Stimulated activated naive B cell treated with anti-CD40 and anti-IgM and Interleukin-4, amounts not matched to agents 10 μg/mL and 1 μg/mL and 100 μg/mL, for 72 hours (primary cell): ENCODE results near the gene CCNB1IP1.
"Not testable (repeated sequence)": the region's sequence is repeated elsewhere in the genome, so short reads cannot be mapped to it uniquely, and the experiment has no call there.

ENCODE experiments used
- ATAC-seq, 2 donors: fragments of 150-1000 bp; cut with Tn5 transposase; replicated peaks; 2 replicates each; pipeline ENCODE4 v1.10.0; 2021; ENCODE audit warnings: moderate library complexity in 1 of 2
- DNase-seq: peaks from one replicate; pipeline ENCODE4 v3.0.0; 2021
- H3K27ac Mint-ChIP-seq: one replicate; pipeline ENCODE4 v1.8.0; 2022; ENCODE audit warnings: mild to moderate bottlenecking, mixed read lengths
- H3K27me3 Mint-ChIP-seq, 2 donors: one replicate each; pipeline ENCODE4 v1.8.0; 2022; ENCODE audit warnings: mixed read lengths in 2 of 2
- H3K36me3 Mint-ChIP-seq, 2 donors: one replicate each; pipeline ENCODE4 v1.8.0; 2022; ENCODE audit warnings: mixed read lengths in 2 of 2, mild to moderate bottlenecking in 1 of 2
- H3K4me1 Mint-ChIP-seq, 2 donors: one replicate each; pipeline ENCODE4 v1.8.0; 2022; ENCODE audit warnings: mixed read lengths in 2 of 2, mild to moderate bottlenecking in 1 of 2
- H3K4me3 Mint-ChIP-seq, 2 donors: one replicate each; pipeline ENCODE4 v1.8.0; 2022; ENCODE audit warnings: mild to moderate bottlenecking in 2 of 2, mixed read lengths in 2 of 2, moderate library complexity in 1 of 2
- H3K9me3 Mint-ChIP-seq, 2 donors: one replicate each; pipeline ENCODE4 v1.8.0; 2022; ENCODE audit warnings: mixed read lengths in 2 of 2, mild to moderate bottlenecking in 1 of 2

The CCNB1IP1 gene, protein sequence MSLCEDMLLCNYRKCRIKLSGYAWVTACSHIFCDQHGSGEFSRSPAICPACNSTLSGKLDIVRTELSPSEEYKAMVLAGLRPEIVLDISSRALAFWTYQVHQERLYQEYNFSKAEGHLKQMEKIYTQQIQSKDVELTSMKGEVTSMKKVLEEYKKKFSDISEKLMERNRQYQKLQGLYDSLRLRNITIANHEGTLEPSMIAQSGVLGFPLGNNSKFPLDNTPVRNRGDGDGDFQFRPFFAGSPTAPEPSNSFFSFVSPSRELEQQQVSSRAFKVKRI

DNA sequence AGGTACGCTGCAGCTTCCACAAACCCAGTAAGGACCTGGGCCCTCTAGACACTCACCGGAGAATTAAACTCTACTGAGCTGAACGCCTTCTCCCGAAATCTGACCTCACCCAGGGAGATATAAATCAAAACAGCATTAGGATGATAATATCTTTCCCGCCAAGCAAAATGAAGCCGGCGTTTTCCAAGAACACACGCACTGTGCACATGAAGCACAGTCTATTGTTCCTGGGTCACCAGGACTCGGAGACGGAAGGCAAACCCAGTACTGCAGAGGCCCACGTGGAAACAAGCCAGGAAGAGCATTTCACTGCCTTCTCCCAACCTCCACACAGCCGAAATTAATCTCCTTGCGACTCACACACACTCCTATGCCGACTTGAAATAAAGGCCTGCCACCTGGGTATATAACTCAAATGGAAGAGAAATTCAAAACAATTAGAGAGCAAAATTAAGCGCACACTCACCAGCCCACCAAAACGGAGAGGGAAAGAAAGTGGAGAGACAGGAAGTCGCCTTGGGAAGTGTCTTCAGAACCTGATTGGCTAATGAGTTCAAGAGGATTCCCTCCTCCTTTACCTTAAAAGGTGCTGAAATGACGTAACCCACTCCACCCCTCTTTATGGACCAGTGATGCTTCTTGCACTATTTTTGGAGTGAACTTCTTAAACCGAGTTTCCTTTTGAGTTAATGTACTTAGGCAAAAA lies at the start of gene CCNB1IP1:
CCNB1IP1 (minus strand) TSS at position 492 of the 706 bp plus-strand sequence. CDS start 16,756 bp downstream, outside the sequence.
- Mint-ChIP-seq H3K9me3 (no peaks in the 10 kb centered on the region), H3K4me1 (peaks cover 17 to 37% of the 10 kb centered on the region in 2 donors), H3K36me3 (peaks cover 18 to 29% of the 10 kb centered on the region in 2 donors), H3K27ac (peak within 1 kb of the TSS; percentile 94), H3K27me3 (no peaks in the 10 kb centered on the region), H3K4me3 (peak within 1 kb of the TSS; percentile 85 to 95)
- ATAC-seq (peak; percentile 97 to 98), DNase-seq (peak; percentile 61)

DNA sequence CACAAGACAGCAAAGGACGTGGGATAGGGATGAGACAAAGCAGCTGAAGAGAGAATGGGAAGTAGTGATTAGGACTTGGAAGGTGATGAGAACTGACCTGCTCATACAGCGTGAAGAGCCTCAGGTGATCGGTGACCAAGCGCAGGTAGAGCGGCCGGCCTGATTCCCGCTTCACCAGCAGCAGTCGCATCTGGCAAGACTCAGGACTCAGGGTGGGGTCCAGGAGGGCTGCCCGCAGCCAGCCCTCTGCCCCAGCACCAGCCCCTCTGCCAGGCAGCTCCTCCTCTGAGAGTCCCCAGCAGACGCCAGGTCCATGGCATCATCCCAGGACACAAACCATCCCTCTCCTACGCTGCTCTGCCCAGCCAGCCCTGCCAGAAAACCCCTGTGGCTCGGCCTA lies 49.4 kb upstream of the CCNB1IP1 start:
- no peaks in the 10 kb centered on the region for H3K9me3 Mint-ChIP-seq
- no peak for DNase-seq
- peak overlapping the region; percentile 65 for H3K27ac Mint-ChIP-seq
- no peak for ATAC-seq
- no peaks in the 10 kb centered on the region for H3K27me3 Mint-ChIP-seq
- no peak overlapping the region for H3K4me3 Mint-ChIP-seq
- peaks cover 59 to 69% of the 10 kb centered on the region in 2 donors for H3K36me3 Mint-ChIP-seq
- peaks cover 1 to 3% of the 10 kb centered on the region in 2 donors for H3K4me1 Mint-ChIP-seq

DNA sequence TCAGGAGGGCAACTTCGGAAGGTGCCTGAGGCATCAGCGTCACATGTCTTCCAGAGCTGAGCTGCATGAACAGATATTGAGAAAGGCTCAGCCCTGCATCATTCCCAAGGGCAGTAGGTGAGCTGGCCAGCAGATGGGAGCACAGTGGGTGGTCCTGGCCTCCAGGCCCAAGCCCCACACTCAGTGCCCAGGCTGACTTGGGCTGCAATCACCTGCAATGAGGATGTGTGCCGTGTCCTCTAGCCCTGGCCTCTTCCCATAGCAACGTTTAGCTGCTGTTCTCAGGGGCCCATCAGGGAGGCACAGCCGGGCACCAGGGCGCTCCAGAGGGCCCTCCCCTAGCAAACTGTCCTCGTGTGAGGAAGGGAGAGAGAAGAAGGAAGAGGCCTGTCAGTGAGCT lies 48.3 kb upstream of the CCNB1IP1 start:
- DNase-seq (no peak), ATAC-seq (no peak)
- H3K36me3 Mint-ChIP-seq: peaks cover 58 to 72% of the 10 kb centered on the region in 2 donors
- no peaks in the 10 kb centered on the region for H3K27me3 Mint-ChIP-seq
- no peak overlapping the region for H3K4me3 Mint-ChIP-seq
- no peaks in the 10 kb centered on the region for H3K9me3 Mint-ChIP-seq
- no peak overlapping the region for H3K27ac Mint-ChIP-seq
- peaks cover 0 to 3% of the 10 kb centered on the region in 2 donors for H3K4me1 Mint-ChIP-seq

DNA sequence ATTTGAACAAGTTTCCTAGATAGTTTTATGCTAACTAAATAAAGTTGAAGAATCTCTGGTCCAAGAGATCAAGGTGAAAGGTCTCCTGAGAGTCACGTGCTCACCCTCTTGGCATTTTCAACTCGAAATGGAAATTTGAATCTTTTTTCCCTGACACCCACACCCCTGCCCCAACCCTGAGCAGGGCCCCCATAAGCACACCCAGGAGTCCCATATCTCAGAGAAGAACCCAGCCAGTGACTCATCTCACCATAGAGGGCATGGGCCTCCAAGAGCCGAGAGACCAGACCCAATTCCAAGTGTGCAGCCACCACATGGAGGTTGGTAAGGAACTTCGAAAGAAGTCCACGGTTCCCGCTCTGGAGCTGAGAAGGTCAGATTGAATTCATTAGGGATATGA lies 47.6 kb upstream of the CCNB1IP1 start:
- H3K27ac Mint-ChIP-seq: no peak overlapping the region
- DNase-seq (no peak), ATAC-seq (no peak)
- H3K36me3 Mint-ChIP-seq: peaks cover 59 to 73% of the 10 kb centered on the region in 2 donors
- H3K27me3 Mint-ChIP-seq: no peaks in the 10 kb centered on the region
- peaks cover 0 to 3% of the 10 kb centered on the region in 2 donors for H3K4me1 Mint-ChIP-seq
- no peaks in the 10 kb centered on the region for H3K9me3 Mint-ChIP-seq
- H3K4me3 Mint-ChIP-seq: no peak overlapping the region

DNA sequence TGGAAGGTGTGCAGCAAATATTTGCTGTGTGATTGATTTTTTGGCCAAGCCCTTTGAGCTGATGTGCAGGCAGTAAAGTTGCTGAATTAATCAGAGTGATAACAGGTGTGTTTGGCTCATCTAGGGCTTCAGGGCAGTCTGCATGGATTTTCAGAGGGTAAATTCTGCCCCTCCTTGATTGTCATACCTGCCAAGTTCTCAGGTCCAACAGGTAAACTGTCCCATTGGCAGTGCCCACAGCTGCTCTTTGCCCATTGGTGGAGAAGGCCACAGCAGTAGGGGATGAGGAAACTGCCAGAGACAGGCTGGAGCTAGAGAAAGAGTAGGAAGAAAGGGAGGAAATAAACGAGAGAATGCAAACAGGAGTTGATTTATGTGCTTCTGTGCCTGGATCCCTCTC lies 46.7 kb upstream of the CCNB1IP1 start:
- ATAC-seq: no peak
- Mint-ChIP-seq H3K4me3 (no peak overlapping the region), H3K36me3 (peaks cover 63 to 78% of the 10 kb centered on the region in 2 donors), H3K27me3 (no peaks in the 10 kb centered on the region), H3K4me1 (peaks cover 0 to 3% of the 10 kb centered on the region in 2 donors), H3K27ac (no peak overlapping the region), H3K9me3 (no peaks in the 10 kb centered on the region)
- no peak for DNase-seq

DNA sequence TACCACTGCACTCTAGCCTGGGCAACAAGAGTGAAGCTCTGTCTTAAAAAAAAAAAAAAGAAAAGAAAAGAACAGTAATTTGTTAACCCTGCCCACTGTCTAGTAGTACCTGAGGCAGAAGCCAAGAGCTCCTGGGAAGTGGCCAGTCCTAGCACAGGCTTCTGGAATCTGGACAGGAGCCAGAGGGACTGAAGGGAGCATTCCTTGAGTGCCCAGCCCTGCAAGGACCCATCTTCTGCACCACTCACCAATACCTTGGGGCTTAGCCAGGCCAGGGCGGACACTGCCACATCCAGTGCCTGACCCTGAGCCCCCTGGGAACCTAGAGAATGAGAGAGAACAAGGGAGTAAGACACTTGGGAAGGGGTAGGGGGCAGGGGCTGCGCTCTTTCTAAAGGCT lies 44.1 kb upstream of the CCNB1IP1 start:
- H3K36me3 Mint-ChIP-seq: peaks cover 63 to 77% of the 10 kb centered on the region in 2 donors
- H3K4me1 Mint-ChIP-seq: peaks cover 0 to 1% of the 10 kb centered on the region in 2 donors
- H3K27ac Mint-ChIP-seq: no peak overlapping the region
- no peaks in the 10 kb centered on the region for H3K9me3 Mint-ChIP-seq
- no peak overlapping the region for H3K4me3 Mint-ChIP-seq
- no peak for DNase-seq
- no peaks in the 10 kb centered on the region for H3K27me3 Mint-ChIP-seq
- ATAC-seq: no peak

DNA sequence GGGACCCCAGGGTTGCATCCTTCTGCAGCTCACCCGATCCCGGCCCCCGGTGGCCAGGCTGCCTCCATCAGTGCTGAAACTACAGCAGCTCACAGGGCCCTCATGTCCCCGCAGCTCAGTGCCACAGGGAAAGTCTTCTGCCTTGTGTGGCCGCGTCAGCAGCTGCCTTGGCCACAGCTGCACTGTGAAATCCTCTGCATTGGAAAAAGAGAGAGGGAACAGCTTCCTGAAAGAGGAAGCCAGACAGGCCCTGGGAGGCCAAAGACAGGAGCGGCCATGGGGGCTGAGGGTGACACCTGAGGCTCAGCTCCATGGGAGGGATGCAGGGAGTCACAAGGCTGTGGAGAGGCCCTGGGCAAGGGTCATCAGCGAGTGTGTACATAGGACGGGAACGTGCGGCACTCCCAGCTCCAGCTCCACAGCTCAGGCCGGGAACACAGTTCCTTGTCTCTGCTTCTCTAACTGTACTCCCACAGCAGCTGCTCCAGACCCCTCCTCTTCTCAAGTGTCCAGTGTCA lies 43.1 kb upstream of the CCNB1IP1 start:
- H3K36me3 Mint-ChIP-seq: peaks cover 59 to 83% of the 10 kb centered on the region in 2 donors
- H3K4me3 Mint-ChIP-seq: no peak overlapping the region
- ATAC-seq (no peak), DNase-seq (no peak)
- no peaks in the 10 kb centered on the region for H3K9me3 Mint-ChIP-seq
- no peaks in the 10 kb centered on the region for H3K27me3 Mint-ChIP-seq
- peak overlapping the region; percentile 44 for H3K27ac Mint-ChIP-seq
- peaks cover 0 to 1% of the 10 kb centered on the region in 2 donors for H3K4me1 Mint-ChIP-seq

DNA sequence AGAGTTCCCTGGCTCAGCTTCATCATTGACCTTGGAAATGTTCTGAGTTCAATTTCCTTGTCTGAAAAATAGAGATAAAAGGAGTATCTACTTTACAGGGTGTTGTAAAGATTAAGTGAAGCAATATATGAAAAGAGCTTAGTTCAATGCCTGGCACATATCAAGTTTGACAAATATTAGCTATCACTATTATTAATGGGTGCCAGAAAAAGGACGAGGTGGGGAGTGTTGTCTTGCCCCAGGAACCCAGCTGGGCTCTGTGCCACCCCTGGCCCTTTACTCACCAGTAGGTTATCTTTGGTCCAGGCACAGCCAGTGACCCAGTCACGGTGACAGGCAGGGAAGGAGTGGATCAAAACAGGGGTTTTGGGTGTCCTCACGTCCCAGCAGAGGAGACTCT lies 42.4 kb upstream of the CCNB1IP1 start:
- no peaks in the 10 kb centered on the region for H3K27me3 Mint-ChIP-seq
- H3K4me1 Mint-ChIP-seq: peaks cover 0 to 1% of the 10 kb centered on the region in 2 donors
- H3K4me3 Mint-ChIP-seq: no peak overlapping the region
- H3K36me3 Mint-ChIP-seq: peaks cover 60 to 84% of the 10 kb centered on the region in 2 donors
- no peak for ATAC-seq
- DNase-seq: no peak
- no peaks in the 10 kb centered on the region for H3K9me3 Mint-ChIP-seq
- peak overlapping the region; percentile 73 for H3K27ac Mint-ChIP-seq

DNA sequence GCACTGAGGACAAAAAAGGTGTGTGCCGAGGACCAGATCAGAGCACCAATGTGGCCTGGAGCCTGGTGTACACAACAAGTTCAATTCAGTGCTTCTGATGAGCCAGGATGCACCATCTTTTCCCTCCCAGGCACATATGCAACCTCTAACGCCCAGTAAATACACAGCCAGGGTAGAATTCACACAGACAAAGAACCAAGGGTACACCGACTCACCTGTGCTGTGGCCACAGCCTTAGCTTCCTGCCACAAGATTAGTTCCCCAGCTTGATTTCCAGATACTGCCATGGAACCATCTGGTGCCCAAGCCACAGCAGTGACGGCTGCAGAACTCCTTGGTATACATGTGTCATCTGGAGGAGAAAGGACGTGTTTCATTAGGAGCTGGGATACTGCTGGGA lies 39.7 kb upstream of the CCNB1IP1 start:
- Mint-ChIP-seq H3K4me1 (peaks cover 2 to 4% of the 10 kb centered on the region in 2 donors), H3K27me3 (no peaks in the 10 kb centered on the region), H3K36me3 (peaks cover 67 to 90% of the 10 kb centered on the region in 2 donors), H3K4me3 (no peak overlapping the region), H3K27ac (peak overlapping the region; percentile 51), H3K9me3 (peaks cover 2 to 3% of the 10 kb centered on the region in 2 donors)
- ATAC-seq: no peak
- no peak for DNase-seq

DNA sequence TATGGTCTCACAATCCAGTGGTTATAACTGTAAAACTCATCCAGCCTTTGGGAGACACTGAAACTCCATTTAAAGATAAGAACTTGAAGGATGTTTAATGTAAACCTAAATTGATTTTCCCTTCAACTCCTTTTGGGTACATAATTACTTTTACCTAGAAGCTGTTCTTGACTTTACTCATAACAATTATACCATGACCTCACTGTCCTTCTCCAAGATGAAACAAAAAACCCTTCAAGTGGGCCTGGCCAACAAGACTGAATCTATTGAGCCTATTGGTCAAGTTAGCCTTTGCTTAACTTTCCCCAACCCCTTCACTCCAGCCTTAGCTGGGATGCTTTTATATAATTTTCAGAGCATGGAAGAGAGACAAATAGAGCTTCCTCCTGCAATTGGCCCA lies 32.8 kb upstream of the CCNB1IP1 start:
- ATAC-seq (peak; percentile 29 to 54), DNase-seq (no peak)
- Mint-ChIP-seq H3K27me3 (no peaks in the 10 kb centered on the region), H3K9me3 (peaks cover 3 to 4% of the 10 kb centered on the region in 2 donors), H3K4me3 (no peak overlapping the region), H3K27ac (peak overlapping the region; percentile 75), H3K4me1 (peaks cover 8 to 13% of the 10 kb centered on the region in 2 donors), H3K36me3 (peaks cover 53 to 71% of the 10 kb centered on the region in 2 donors)

DNA sequence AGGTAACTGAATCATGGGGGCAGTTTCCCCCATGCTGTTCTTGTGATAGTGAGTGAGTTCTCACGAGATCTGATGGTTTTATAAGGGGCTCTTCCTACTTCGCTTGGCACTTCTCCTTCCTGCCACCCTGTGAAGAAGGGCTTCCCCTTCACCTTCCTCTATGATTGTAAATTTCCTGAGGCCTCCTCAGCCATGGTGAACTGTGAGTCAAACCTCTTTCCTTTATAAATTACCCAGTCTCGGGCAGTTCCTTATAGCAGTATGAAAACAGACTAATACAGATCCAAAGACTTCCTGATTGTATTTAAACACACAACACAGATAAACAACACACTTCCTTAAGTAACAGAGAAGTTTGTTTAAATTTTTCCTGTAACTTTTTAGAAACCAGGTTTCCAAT lies 25.4 kb upstream of the CCNB1IP1 start:
- not testable (repeated sequence) for DNase-seq, H3K9me3 Mint-ChIP-seq, H3K4me3 Mint-ChIP-seq, H3K27me3 Mint-ChIP-seq
- ATAC-seq: peak in 1 of 2 donors; percentile 48
- H3K4me1 Mint-ChIP-seq: peaks cover 7 to 14% of the 10 kb centered on the region in 2 donors
- peaks cover 45 to 72% of the 10 kb centered on the region in 2 donors for H3K36me3 Mint-ChIP-seq
- H3K27ac Mint-ChIP-seq: peak overlapping the region; percentile 81

DNA sequence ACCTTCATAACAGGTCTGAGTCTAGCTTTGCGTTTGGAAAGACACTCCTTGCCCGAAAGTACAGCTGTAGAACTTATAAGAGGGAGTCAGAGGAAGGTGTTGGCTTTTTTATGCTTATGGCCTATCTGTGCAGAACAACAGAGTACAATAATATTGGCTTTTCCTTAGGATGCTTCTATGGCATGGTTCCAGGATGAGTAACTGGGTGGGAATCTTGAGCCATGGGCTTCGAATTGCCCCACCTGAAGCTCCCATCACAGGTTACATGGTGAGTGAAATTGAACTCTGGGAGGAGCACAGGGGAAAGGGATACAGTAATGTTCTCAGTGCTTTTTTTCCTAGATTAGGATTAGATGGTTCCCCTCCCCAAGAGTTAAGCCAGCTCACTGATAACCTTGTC lies 23.3 kb upstream of the CCNB1IP1 start:
- H3K4me3 Mint-ChIP-seq: no peak overlapping the region
- ATAC-seq: no peak
- H3K4me1 Mint-ChIP-seq: peaks cover 7 to 14% of the 10 kb centered on the region in 2 donors
- H3K9me3 Mint-ChIP-seq: peaks cover 0 to 2% of the 10 kb centered on the region in 2 donors
- no peaks in the 10 kb centered on the region for H3K27me3 Mint-ChIP-seq
- DNase-seq: no peak
- peaks cover 50 to 75% of the 10 kb centered on the region in 2 donors for H3K36me3 Mint-ChIP-seq
- H3K27ac Mint-ChIP-seq: peak overlapping the region; percentile 16

DNA sequence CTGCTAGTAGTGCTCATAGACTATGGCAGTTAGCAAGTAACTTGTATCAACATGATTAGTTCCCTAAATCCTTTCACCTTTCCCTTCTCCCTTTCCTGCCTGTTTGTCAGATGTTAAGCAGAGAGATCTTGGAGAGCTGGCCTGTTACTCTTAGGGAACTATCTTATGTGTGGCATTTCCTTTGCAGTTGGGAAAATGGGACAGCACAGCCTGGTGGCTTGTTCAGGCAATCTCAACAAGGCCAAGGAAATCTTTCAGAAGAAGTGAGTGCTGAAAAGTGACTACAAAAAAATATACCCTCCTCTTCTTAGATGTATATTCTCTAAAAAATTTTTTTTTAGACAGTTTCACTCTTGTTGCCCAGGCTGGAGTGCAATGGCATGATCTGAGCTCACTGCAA lies 17.8 kb upstream of the CCNB1IP1 start:
- Mint-ChIP-seq H3K9me3 (no peaks in the 10 kb centered on the region), H3K27ac (no peak overlapping the region), H3K27me3 (no peaks in the 10 kb centered on the region), H3K4me1 (peaks cover 0 to 1% of the 10 kb centered on the region in 2 donors), H3K4me3 (no peak overlapping the region), H3K36me3 (peaks cover 40 to 63% of the 10 kb centered on the region in 2 donors)
- ATAC-seq (no peak), DNase-seq (no peak)

DNA sequence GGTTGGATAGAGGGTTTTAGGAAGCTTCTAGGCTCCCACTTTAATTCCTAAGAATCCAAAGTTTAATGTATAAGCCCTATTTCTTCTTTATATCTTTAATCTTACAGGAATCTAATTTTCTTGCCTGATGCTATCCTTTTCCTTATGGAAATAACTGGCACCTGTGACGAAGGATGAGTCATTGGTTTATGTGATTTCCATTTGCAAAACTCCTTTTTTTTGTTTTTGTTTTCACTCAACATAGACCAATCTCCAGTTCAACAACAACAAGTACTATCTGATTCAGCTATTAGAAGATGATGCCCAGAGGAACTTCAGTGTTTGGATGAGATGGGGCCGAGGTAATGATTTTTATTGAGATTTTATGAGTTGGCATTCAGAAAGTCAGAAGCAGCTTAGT lies 17.2 kb upstream of the CCNB1IP1 start:
- H3K9me3 Mint-ChIP-seq: no peaks in the 10 kb centered on the region
- peaks cover 36 to 64% of the 10 kb centered on the region in 2 donors for H3K36me3 Mint-ChIP-seq
- DNase-seq: no peak
- H3K27me3 Mint-ChIP-seq: no peaks in the 10 kb centered on the region
- no peak overlapping the region for H3K4me3 Mint-ChIP-seq
- no peak for ATAC-seq
- no peak overlapping the region for H3K27ac Mint-ChIP-seq
- peaks cover under 1 to 1% of the 10 kb centered on the region in 2 donors for H3K4me1 Mint-ChIP-seq
